Measurements from ENCODE around the gene CD22. TPM values are rescaled to one million over a fixed set of nuclear protein-coding genes. Genes with fewer than 3 reads are reported as not detected.

CD22 gene
- total and polyA plus RNA-seq, 3 donors from 2014 or later: 10.1 to 15.0 (median 15.0) TPM

- 79 to 80% methylated on average over 5 of the region's 5 CpGs for WGBS, 2 donors
- TF ChIP-seq POLR2A (IDR thresholded peaks at IDR 0.05) (no peak), CTCF (IDR thresholded peaks at IDR 0.05) (no peak)
- no peaks in the 10 kb centered on the region for H3K9me3 ChIP-seq
- intact Hi-C loops (cut with DNase I; ENCODE audit: low total_unique reads): no loop called here
- no peak overlapping the region for H3K4me3 ChIP-seq
- no peak for DNase-seq
- no peak overlapping the region for H3K27ac ChIP-seq
- H3K27me3 ChIP-seq: no peaks in the 10 kb centered on the region
- no peaks in the 10 kb centered on the region for H3K36me3 ChIP-seq (ENCODE audit: low read depth, missing control alignments)
- H3K4me1 ChIP-seq: no peaks in the 10 kb centered on the region
Observed at GRCh38 chr19:35392742-35393715, 64.0 kb downstream of the CD22 start.

- intact Hi-C loops (cut with DNase I; ENCODE audit: low total_unique reads): no loop called here
- Histone ChIP-seq H3K36me3 (ENCODE audit: low read depth, missing control alignments) (no peaks in the 10 kb centered on the region), H3K9me3 (no peaks in the 10 kb centered on the region), H3K4me3 (no peak overlapping the region), H3K4me1 (no peaks in the 10 kb centered on the region), H3K27ac (no peak overlapping the region), H3K27me3 (no peaks in the 10 kb centered on the region)
- no peak for DNase-seq
- TF ChIP-seq POLR2A (IDR thresholded peaks at IDR 0.05) (no peak), CTCF (IDR thresholded peaks at IDR 0.05) (no peak)
- 41 to 52% methylated on average over 19 of the region's 19 CpGs for WGBS, 2 donors
Observed at GRCh38 chr19:35395382-35396199, 66.6 kb downstream of the CD22 start.

GRCh38 chr19:35396240-35396885 lies 67.4 kb downstream of the CD22 start:
- Histone ChIP-seq H3K4me1 (no peaks in the 10 kb centered on the region), H3K27ac (no peak overlapping the region), H3K36me3 (ENCODE audit: low read depth, missing control alignments) (no peaks in the 10 kb centered on the region), H3K27me3 (no peaks in the 10 kb centered on the region), H3K9me3 (no peaks in the 10 kb centered on the region), H3K4me3 (no peak overlapping the region)
- WGBS, 2 donors: 93 to 94% methylated on average over 14 of the region's 14 CpGs
- intact Hi-C loops (cut with DNase I; ENCODE audit: low total_unique reads): no loop called here
- TF ChIP-seq POLR2A (IDR thresholded peaks at IDR 0.05) (no peak), CTCF (IDR thresholded peaks at IDR 0.05) (no peak)
- DNase-seq: no peak

Small RNA genes within 50 kb of the gene (microRNA-seq; reads per million reads assigned to microRNA genes)
- 0.70 to 1.4 reads per million in 2 donors for gene MIR5196 (ENCODE audit: borderline number of aligned reads in 2 of 2, borderline replicate concordance in 1 of 2)

Other genes starting within 250 kb of the CD22 start
- gene FXYD3, start 213.4 kb upstream of the CD22 start, total RNA-seq: 1 to 10 TPM in 1 of 2 donors, not detected in 1; 2.6 TPM
- not detected for gene FXYD3, start 213.4 kb upstream of the CD22 start, polyA plus RNA-seq (ENCODE audit: insufficient read depth, low read depth, low replicate concordance)
- 1 to 10 TPM; 4.5 to 7.9 TPM for gene LGI4, start 194.1 kb upstream of the CD22 start, total RNA-seq
- 4.5 TPM for gene LGI4, start 194.1 kb upstream of the CD22 start, polyA plus RNA-seq (ENCODE audit: insufficient read depth, low read depth, low replicate concordance)
- gene FXYD1, start 190.4 kb upstream of the CD22 start, total RNA-seq: 10 to 100 TPM in 1 of 2 donors, 1 to 10 TPM in 1; 2.3 to 11.1 TPM
- gene FXYD1, start 190.4 kb upstream of the CD22 start, polyA plus RNA-seq (ENCODE audit: insufficient read depth, low read depth, low replicate concordance): 48.5 TPM
- gene FXYD7, start 185.9 kb upstream of the CD22 start, total RNA-seq: 1 to 10 TPM in 1 of 2 donors, not detected in 1; 1.2 TPM
- gene FXYD7, start 185.9 kb upstream of the CD22 start, polyA plus RNA-seq (ENCODE audit: insufficient read depth, low read depth, low replicate concordance): 2.1 TPM
- 10 to 100 TPM in 1 of 2 donors, 1 to 10 TPM in 1; 5.7 to 17.5 TPM for gene FXYD5, start 174.5 kb upstream of the CD22 start, total RNA-seq
- 38.1 TPM for gene FXYD5, start 174.5 kb upstream of the CD22 start, polyA plus RNA-seq (ENCODE audit: insufficient read depth, low read depth, low replicate concordance)
- gene FAM187B, start 100.4 kb upstream of the CD22 start, total RNA-seq: 100 to 1,000 TPM in 1 of 2 donors, 10 to 100 TPM in 1; 18.4 to 105 TPM
- 79.2 TPM for gene FAM187B, start 100.4 kb upstream of the CD22 start, polyA plus RNA-seq (ENCODE audit: insufficient read depth, low read depth, low replicate concordance)
- 100 to 1,000 TPM; 154 to 195 TPM for gene LSR, start 80.2 kb upstream of the CD22 start, total RNA-seq
- gene LSR, start 80.2 kb upstream of the CD22 start, polyA plus RNA-seq (ENCODE audit: insufficient read depth, low read depth, low replicate concordance): 85.7 TPM
- gene USF2, start 60.2 kb upstream of the CD22 start, total RNA-seq: 100 to 1,000 TPM; 105 to 123 TPM
- gene USF2, start 60.2 kb upstream of the CD22 start, polyA plus RNA-seq (ENCODE audit: insufficient read depth, low read depth, low replicate concordance): 83.1 TPM
- gene HAMP, start 46.7 kb upstream of the CD22 start, total RNA-seq: not detected
- gene HAMP, start 46.7 kb upstream of the CD22 start, polyA plus RNA-seq (ENCODE audit: insufficient read depth, low read depth, low replicate concordance): 1.6 TPM
- gene MAG, start 37.0 kb upstream of the CD22 start, total RNA-seq: 10 to 100 TPM; 10.8 to 18.4 TPM
- 5.4 TPM for gene MAG, start 37.0 kb upstream of the CD22 start, polyA plus RNA-seq (ENCODE audit: insufficient read depth, low read depth, low replicate concordance)
- gene FFAR1, start 18.7 kb downstream of the CD22 start, total RNA-seq: under 1 TPM; 0.31 to 0.81 TPM
- gene FFAR1, start 18.7 kb downstream of the CD22 start, polyA plus RNA-seq (ENCODE audit: insufficient read depth, low read depth, low replicate concordance): 0.26 TPM
- gene FFAR3, start 29.3 kb downstream of the CD22 start, total RNA-seq: under 1 TPM; 0.25 to 0.47 TPM
- gene FFAR3, start 29.3 kb downstream of the CD22 start, polyA plus RNA-seq (ENCODE audit: insufficient read depth, low read depth, low replicate concordance): not detected
- not detected for gene GPR42, start 41.9 kb downstream of the CD22 start, total RNA-seq
- gene GPR42, start 41.9 kb downstream of the CD22 start, polyA plus RNA-seq (ENCODE audit: insufficient read depth, low read depth, low replicate concordance): not detected
- gene FFAR2, start 119.1 kb downstream of the CD22 start, total RNA-seq: not detected
- 0.20 TPM for gene FFAR2, start 119.1 kb downstream of the CD22 start, polyA plus RNA-seq (ENCODE audit: insufficient read depth, low read depth, low replicate concordance)
- gene KRTDAP, start 161.3 kb downstream of the CD22 start, total RNA-seq: 1 to 10 TPM; 2.7 to 5.6 TPM
- gene KRTDAP, start 161.3 kb downstream of the CD22 start, polyA plus RNA-seq (ENCODE audit: insufficient read depth, low read depth, low replicate concordance): 14.5 TPM
- 1 to 10 TPM; 5.8 to 7.9 TPM for gene DMKN, start 184.5 kb downstream of the CD22 start, total RNA-seq
- gene DMKN, start 184.5 kb downstream of the CD22 start, polyA plus RNA-seq (ENCODE audit: insufficient read depth, low read depth, low replicate concordance): 24.0 TPM
- under 1 TPM; 0.16 to 0.19 TPM for gene SBSN, start 199.1 kb downstream of the CD22 start, total RNA-seq
- 0.47 TPM for gene SBSN, start 199.1 kb downstream of the CD22 start, polyA plus RNA-seq (ENCODE audit: insufficient read depth, low read depth, low replicate concordance)
- 100 to 1,000 TPM; 123 to 338 TPM for gene GAPDHS, start 204.3 kb downstream of the CD22 start, total RNA-seq
- gene GAPDHS, start 204.3 kb downstream of the CD22 start, polyA plus RNA-seq (ENCODE audit: insufficient read depth, low read depth, low replicate concordance): 363 TPM
- gene TMEM147, start 216.4 kb downstream of the CD22 start, total RNA-seq: 100 to 1,000 TPM; 125 TPM
- gene TMEM147, start 216.4 kb downstream of the CD22 start, polyA plus RNA-seq (ENCODE audit: insufficient read depth, low read depth, low replicate concordance): 146 TPM
- gene ATP4A, start 234.5 kb downstream of the CD22 start, total RNA-seq: 1 to 10 TPM in 1 of 2 donors, under 1 TPM in 1; 0.87 to 1.1 TPM
- gene ATP4A, start 234.5 kb downstream of the CD22 start, polyA plus RNA-seq (ENCODE audit: insufficient read depth, low read depth, low replicate concordance): 1.1 TPM